ENCODE results near the gene BLOC1S5. TPM values are rescaled to one million over a fixed set of nuclear protein-coding genes. Genes with fewer than 3 reads are reported as not detected.
A peak's percentile ranks its signal among the peaks of the same experiment; 100 is the strongest.

BLOC1S5 gene
- total RNA-seq, 1 experiment from 2014 or later = 9.1 TPM

GRCh38 chr6:8102122-8102958, 38.2 kb upstream of the BLOC1S5 start, which contains the start of gene EEF1E1:
EEF1E1 (minus strand) TSS chr6:8102548; CDS start chr6:8102521, 27 bp downstream.
- Histone ChIP-seq H3K27me3 (ENCODE audit: low read length) (no peaks in the 10 kb centered on the region), H3K79me2 (ENCODE audit: low read length) (peaks cover 49% of the 10 kb centered on the region), H3K9me3 (ENCODE audit: low read length) (no peaks in the 10 kb centered on the region), H3K4me3 (ENCODE audit: low read length) (peak within 1 kb of the TSS; percentile 81), H3F3A (ENCODE audit: low read length, unreplicated experiment) (no peaks in the 10 kb centered on the region), H3K27ac (ENCODE audit: low read length) (peak within 1 kb of the TSS; percentile 39), H2AFZ (ENCODE audit: low read length) (peak within 1 kb of the TSS; percentile 71), H3K9me2 (replicated peaks; ENCODE audit: low read length) (no peaks in the 10 kb centered on the region), H4K20me1 (ENCODE audit: low read length) (0 out of 2 replicates have a peak, but pooled peaks cover 8% of the 10 kb centered on the region), H3K4me2 (ENCODE audit: low read length) (peak within 1 kb of the TSS; percentile 91), H3K9ac (ENCODE audit: low read length) (peak within 1 kb of the TSS; percentile 89), H3K36me3 (ENCODE audit: low read depth, low read length) (peaks cover 6% of the 10 kb centered on the region; the same call in 1 of the 2 replicates), H3K4me1 (ENCODE audit: insufficient read depth, low read length) (peaks cover 9% of the 10 kb centered on the region)
- BruUV-seq (replicated peaks) = TSS peak; percentile 63
- TF ChIP-seq EZH2phosphoT487 (IDR thresholded peaks at IDR 0.05; ENCODE audit: borderline replicate concordance, low read length) = no peak
- no peak for TF ChIP-seq EZH2 (IDR thresholded peaks at IDR 0.05; ENCODE audit: low read length, unreplicated experiment)
- TF ChIP-seq CTCF (conservative IDR thresholded peaks at IDR 0.05; ENCODE audit: low read depth, low read length) = no peak
- POLR2A ChIA-PET (ENCODE audit: unreplicated experiment) = interaction anchor here (0.6 to 0.7 kb wide), 4 partner anchors 17 to 371 kb away, joined by 3 to 20 read pairs (median 4); no protein-coding TSS in a partner anchor
- intact Hi-C loops (cut with micrococcal nuclease) = loop anchor here (2.0 kb wide), 1 partner anchor 18 kb away; no protein-coding TSS in a partner anchor
- DNase-seq (peak; percentile 94), ATAC-seq (peak; percentile 93)
- CTCF ChIA-PET = interaction anchor here (0.5 to 0.6 kb wide), 2 partner anchors 117 to 504 kb away, joined by 3 to 4 read pairs; no protein-coding TSS in a partner anchor

- ChIA-PET CTCF (no interaction called here), POLR2A (ENCODE audit: unreplicated experiment) (no interaction called here)
- DNase-seq (no peak), ATAC-seq (no peak)
- H3K9me2 ChIP-seq (replicated peaks; ENCODE audit: low read length) = no peaks in the 10 kb centered on the region
- H4K20me1 ChIP-seq (ENCODE audit: low read length) = 0 out of 2 replicates have a peak, but pooled peaks cover 8% of the 10 kb centered on the region
- H3K4me3 ChIP-seq (ENCODE audit: low read length) = peak overlapping the region; percentile 4; the same call in 1 of the 2 replicates
- H3K36me3 ChIP-seq (ENCODE audit: low read depth, low read length) = peaks cover 26% of the 10 kb centered on the region
- H3F3A ChIP-seq (ENCODE audit: low read length, unreplicated experiment) = no peaks in the 10 kb centered on the region
- no peak overlapping the region for H2AFZ ChIP-seq (ENCODE audit: low read length)
- no peak overlapping the region for H3K27ac ChIP-seq (ENCODE audit: low read length)
- intact Hi-C loops (cut with micrococcal nuclease) = no loop called here
- no peaks in the 10 kb centered on the region for H3K27me3 ChIP-seq (ENCODE audit: low read length)
- H3K79me2 ChIP-seq (ENCODE audit: low read length) = peaks cover 69% of the 10 kb centered on the region
- BruUV-seq (replicated peaks) = no TSS peak
- no peak overlapping the region for H3K9ac ChIP-seq (ENCODE audit: low read length)
- H3K9me3 ChIP-seq (ENCODE audit: low read length) = no peaks in the 10 kb centered on the region
- peaks cover 9% of the 10 kb centered on the region for H3K4me1 ChIP-seq (ENCODE audit: insufficient read depth, low read length)
- TF ChIP-seq EZH2 (IDR thresholded peaks at IDR 0.05; ENCODE audit: low read length, unreplicated experiment) = no peak
- TF ChIP-seq EZH2phosphoT487 (IDR thresholded peaks at IDR 0.05; ENCODE audit: borderline replicate concordance, low read length) = no peak
- no peak for TF ChIP-seq CTCF (conservative IDR thresholded peaks at IDR 0.05; ENCODE audit: low read depth, low read length)
- peak overlapping the region; percentile 59 for H3K4me2 ChIP-seq (ENCODE audit: low read length)
These were observed 36.1 kb upstream of the BLOC1S5 start for GRCh38 chr6:8100159-8100854.
